Epithelial cell of esophagus (primary cell): ENCODE measurements around the gene SOX30.

ENCODE experiments used
- DNase-seq: peaks from one replicate; pipeline ENCODE4 v3.0.0; 2010; ENCODE audit warnings: low read depth
- H3K4me3 ChIP-seq: 2 replicates; pipeline ENCODE4 v1.5.1; 2011; ENCODE audit warnings: mild to moderate bottlenecking, low read length, control low read depth
- CTCF ChIP-seq: IDR thresholded peaks from 2 replicates; pipeline ENCODE4 v1.5.1; 2011; ENCODE audit warnings: low read depth, mild to moderate bottlenecking, low read length, control low read depth, inconsistent platforms; ENCODE audit not compliant: insufficient read depth; ENCODE audit errors: missing control alignments

SOX30 gene

GRCh38 chr5:157658893-157659292 is 6.7 kb upstream of the SOX30 start:
- no peak for DNase-seq
- TF ChIP-seq CTCF, result no peak
- H3K4me3 ChIP-seq, result no peak overlapping the region

- no peak for TF ChIP-seq CTCF
- DNase-seq, result no peak
- H3K4me3 ChIP-seq, result no peak overlapping the region
Observed at GRCh38 chr5:157657516-157657915, 5.3 kb upstream of the SOX30 start.

GRCh38 chr5:157651623-157652376 is 438 bp downstream of the SOX30 start:
- peak overlapping the region; percentile 38 for H3K4me3 ChIP-seq
- peak; percentile 83 for DNase-seq
- peak; percentile 35 for TF ChIP-seq CTCF

- H3K4me3 ChIP-seq, result peak overlapping the region; percentile 38
- TF ChIP-seq CTCF, result no peak
- DNase-seq, result no peak
Observed at GRCh38 chr5:157650991-157651611, 1.1 kb downstream of the SOX30 start.

- no peak for TF ChIP-seq CTCF
- no peak for DNase-seq
- H3K4me3 ChIP-seq, result no peak overlapping the region
Observed at GRCh38 chr5:157649101-157649500, 3.1 kb downstream of the SOX30 start.

- DNase-seq, result no peak
- H3K4me3 ChIP-seq, result no peak overlapping the region
- no peak for TF ChIP-seq CTCF
Observed at GRCh38 chr5:157648275-157648990, 3.8 kb downstream of the SOX30 start.
